Calu3 (cell line): ENCODE data around the gene USF3. TPM values are rescaled to one million over a fixed set of nuclear protein-coding genes. Genes with fewer than 3 reads are reported as not detected.

Source experiments
- BruUV-seq: library from RNA; stranded (reverse); fragments of 400-500 nt; replicated peaks from 2 replicates; lab custom pipeline; 2021; lab: Mats Ljungman, UMichigan
- CTCF ChIA-PET: fragments of 300-600 bp; sonication (Branson Sonifier 250); formaldehyde crosslinking; loops from one replicate; lab custom pipeline; 2022; ENCODE audit warnings: antibody characterized with exemption; lab: Charles Lee
- DNase-seq: peaks from one replicate; pipeline ENCODE4 v3.0.0; 2022
- H3K27ac Mint-ChIP-seq: one replicate; pipeline ENCODE4 v1.8.0; 2022; ENCODE audit warnings: mixed read lengths; ENCODE audit not compliant: unreplicated experiment
- H3K27me3 Mint-ChIP-seq: one replicate; pipeline ENCODE4 v1.8.0; 2022; ENCODE audit warnings: mixed read lengths; ENCODE audit not compliant: unreplicated experiment
- H3K36me3 Mint-ChIP-seq: one replicate; pipeline ENCODE4 v1.8.0; 2022; ENCODE audit warnings: mild to moderate bottlenecking, moderate library complexity, mixed read lengths; ENCODE audit not compliant: insufficient read depth, unreplicated experiment
- H3K4me1 Mint-ChIP-seq: one replicate; pipeline ENCODE4 v1.8.0; 2022; ENCODE audit warnings: mild to moderate bottlenecking, low read depth, mixed read lengths; ENCODE audit not compliant: unreplicated experiment
- H3K4me3 Mint-ChIP-seq: one replicate; pipeline ENCODE4 v1.8.0; 2022; ENCODE audit warnings: mild to moderate bottlenecking, low read depth, moderate library complexity, mixed read lengths; ENCODE audit not compliant: unreplicated experiment
- H3K9me3 Mint-ChIP-seq: one replicate; pipeline ENCODE4 v1.8.0; 2022; ENCODE audit warnings: low read depth, mixed read lengths; ENCODE audit not compliant: unreplicated experiment
- CTCF ChIP-seq: fragments of 200-600 bp; IDR thresholded peaks from one replicate; pipeline ENCODE4 v1.8.0; 2022; ENCODE audit warnings: antibody characterized with exemption; ENCODE audit not compliant: unreplicated experiment
- intact Hi-C: fragments of 100-400 bp; cut with micrococcal nuclease; formaldehyde crosslinking; loops from one replicate; pipeline ENCODE4 v1.10.0; 2022; ENCODE audit not compliant: unreplicated experiment
- total RNA-seq: library from RNA; stranded (reverse); gene quantifications from 2 replicates; pipeline ENCODE4 v1.2.3, GENCODE V29; 2022

USF3 gene
- total RNA-seq, 1 experiment from 2014 or later: 10.7 TPM

DNA sequence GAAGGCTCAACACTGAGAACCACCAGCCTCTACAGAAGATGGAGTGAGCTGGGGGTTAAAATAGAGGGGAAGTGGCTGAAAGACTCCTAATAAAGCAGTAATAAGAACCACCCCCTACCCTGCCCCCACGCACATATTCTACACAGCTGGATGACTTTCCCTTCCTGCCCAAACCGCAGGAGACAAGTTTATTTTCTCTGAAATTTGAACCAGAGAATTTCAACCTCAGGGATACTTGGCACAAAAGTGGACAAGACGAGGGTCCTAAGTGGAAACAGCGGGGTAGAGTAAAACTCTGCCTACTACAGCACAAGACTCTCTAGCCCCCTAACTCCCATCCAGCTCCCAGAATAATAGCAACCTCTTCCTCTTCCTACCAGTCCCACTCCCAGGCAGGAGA is 28.4 kb downstream of the USF3 start:
- Mint-ChIP-seq H3K36me3 (peaks cover 5% of the 10 kb centered on the region), H3K9me3 (no peaks in the 10 kb centered on the region), H3K27me3 (no peaks in the 10 kb centered on the region), H3K4me3 (no peak overlapping the region), H3K4me1 (peaks cover 17% of the 10 kb centered on the region), H3K27ac (no peak overlapping the region)
- no peak for DNase-seq
- no TSS peak for BruUV-seq
- CTCF ChIA-PET: no interaction called here
- intact Hi-C loops: no loop called here
- no peak for TF ChIP-seq CTCF

GRCh38 chr3:113664523-113665094 is 31.8 kb downstream of the USF3 start:
- TF ChIP-seq CTCF: no peak
- intact Hi-C loops: no loop called here
- Mint-ChIP-seq H3K36me3 (peaks cover 4% of the 10 kb centered on the region), H3K9me3 (no peaks in the 10 kb centered on the region), H3K4me3 (no peak overlapping the region), H3K27ac (no peak overlapping the region), H3K4me1 (peaks cover 20% of the 10 kb centered on the region), H3K27me3 (no peaks in the 10 kb centered on the region)
- CTCF ChIA-PET: no interaction called here
- BruUV-seq: no TSS peak
- no peak for DNase-seq

DNA sequence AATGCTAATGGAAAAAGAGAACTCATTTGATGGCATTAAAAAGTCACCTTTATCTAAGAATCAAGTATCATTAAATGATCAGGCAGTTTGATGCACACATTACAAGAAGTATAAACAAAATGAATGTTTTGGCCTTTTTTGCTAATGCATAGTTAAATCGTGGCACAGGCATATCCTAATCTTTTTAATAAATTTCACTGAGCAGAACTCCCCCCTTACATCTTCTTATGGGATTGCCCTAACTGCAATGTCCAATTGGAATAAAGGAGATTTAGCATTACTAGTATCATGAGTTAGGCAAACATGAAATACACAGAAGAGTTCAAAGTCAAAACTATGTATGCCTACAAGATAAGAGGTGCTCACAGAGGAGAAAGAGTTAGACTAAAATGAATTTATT is 32.7 kb downstream of the USF3 start:
- Mint-ChIP-seq H3K4me3 (no peak overlapping the region), H3K4me1 (peaks cover 20% of the 10 kb centered on the region), H3K9me3 (no peaks in the 10 kb centered on the region), H3K27ac (no peak overlapping the region), H3K36me3 (peaks cover 4% of the 10 kb centered on the region), H3K27me3 (no peaks in the 10 kb centered on the region)
- intact Hi-C loops: no loop called here
- DNase-seq: no peak
- BruUV-seq: no TSS peak
- CTCF ChIA-PET: interaction anchor here (1.1 kb wide), 1 partner anchor 13 kb away, joined by 3 read pairs; no protein-coding TSS in a partner anchor
- TF ChIP-seq CTCF: no peak

DNA sequence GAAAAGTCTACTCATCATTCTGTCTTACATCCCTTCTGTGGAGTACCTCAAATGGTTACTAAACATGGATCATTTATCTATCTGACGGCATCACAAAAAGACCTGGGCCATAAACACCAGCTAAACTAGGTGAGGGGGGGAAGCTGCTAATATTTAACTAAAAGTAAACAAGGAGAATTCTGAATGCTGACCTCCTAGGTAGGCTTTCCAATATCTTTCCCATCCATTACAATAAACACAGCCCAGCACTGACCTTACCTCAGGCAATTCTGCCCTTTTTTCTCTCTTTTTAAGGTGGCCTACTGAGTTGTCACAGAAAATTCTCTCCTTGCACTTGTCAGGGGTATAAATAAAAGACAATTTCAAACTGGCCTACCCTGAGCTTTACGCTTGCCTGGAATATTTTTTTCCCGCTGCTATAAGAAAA is 33.1 kb downstream of the USF3 start:
- TF ChIP-seq CTCF: no peak
- Mint-ChIP-seq H3K27ac (no peak overlapping the region), H3K36me3 (peaks cover 4% of the 10 kb centered on the region), H3K27me3 (no peaks in the 10 kb centered on the region), H3K4me1 (peaks cover 20% of the 10 kb centered on the region), H3K9me3 (no peaks in the 10 kb centered on the region), H3K4me3 (no peak overlapping the region)
- DNase-seq: no peak
- CTCF ChIA-PET: interaction anchor here (1.1 kb wide), 1 partner anchor 14 kb away, joined by 3 read pairs; no protein-coding TSS in a partner anchor
- intact Hi-C loops: no loop called here
- BruUV-seq: no TSS peak
